UCSD-AML1 (cell line): ENCODE results near the gene GCN1.
"Not testable (repeated sequence)": the region's sequence is repeated elsewhere in the genome, so short reads cannot be mapped to it uniquely, and the experiment has no call there.

Experiments
- DNase-seq: peaks from one replicate; lab custom pipeline; 2025; ENCODE audit not compliant: unreplicated experiment; lab: John Stamatoyannopoulos, UW

The GCN1 gene

DNA sequence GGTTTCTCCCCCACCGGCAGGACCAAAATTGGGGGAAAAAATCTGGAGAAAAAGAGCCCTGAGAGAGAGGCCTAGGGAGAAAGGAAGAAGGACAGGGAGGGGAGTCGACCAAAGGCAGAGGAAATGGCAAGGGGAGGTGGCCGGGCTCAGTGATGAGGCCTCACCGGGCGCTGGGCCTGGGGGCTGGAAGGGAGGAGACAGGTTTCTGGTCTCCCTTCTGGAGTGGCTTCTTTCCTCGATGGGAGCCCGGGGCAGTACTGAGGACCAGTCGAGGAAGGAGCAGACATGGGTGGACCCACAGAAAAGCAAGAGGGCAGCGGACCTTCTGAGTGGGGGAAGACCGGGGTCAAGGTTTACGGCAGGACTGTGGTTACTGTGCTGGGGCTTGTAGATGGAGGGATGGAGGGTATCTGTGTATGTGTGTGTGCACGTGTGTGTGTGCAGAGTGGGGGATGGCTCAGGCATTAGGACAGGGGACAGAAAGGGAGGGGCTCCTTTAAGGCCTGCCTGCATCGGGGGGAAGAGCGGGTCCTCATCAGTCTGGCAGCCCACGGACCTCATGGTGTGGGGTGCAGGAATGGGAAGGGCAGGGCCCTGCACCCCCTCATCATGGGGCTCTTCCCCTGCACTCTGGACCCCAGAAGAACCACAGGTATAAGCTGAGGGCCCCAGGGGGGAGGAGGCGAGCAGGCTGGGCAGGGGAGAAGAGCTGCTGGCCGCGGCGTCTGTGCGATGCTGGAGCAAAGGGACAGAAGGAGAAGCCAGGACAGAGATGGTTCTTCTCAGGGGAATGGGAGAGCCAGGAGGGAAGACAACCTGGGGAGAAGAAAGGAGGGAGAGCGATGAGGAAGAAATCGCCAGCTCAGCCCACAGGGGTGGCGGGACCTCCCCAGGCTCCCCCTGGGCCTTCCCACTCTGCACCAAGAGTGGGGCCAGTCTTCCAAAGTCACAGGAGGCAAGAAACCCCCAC lies 21.5 kb upstream of the GCN1 start:
- DNase-seq, result no peak

DNA sequence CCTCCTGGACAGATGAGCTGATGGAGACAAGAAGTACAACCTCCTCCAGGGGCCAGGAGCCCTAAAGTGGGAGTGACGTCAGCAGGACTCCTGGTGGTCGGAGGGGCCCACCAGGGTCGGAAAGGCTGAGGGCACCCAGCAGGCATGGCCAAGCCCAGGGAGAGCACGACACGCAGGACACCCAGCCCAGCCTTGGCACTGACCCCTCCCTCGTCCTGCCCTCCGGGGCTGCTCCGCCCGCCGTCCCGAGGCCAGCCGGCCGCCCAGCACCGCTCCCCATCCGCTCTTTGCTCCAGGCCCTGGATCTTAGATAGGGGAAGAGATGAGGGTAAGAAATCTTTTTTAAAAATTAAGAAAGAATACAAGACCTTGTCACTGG lies 20.8 kb upstream of the GCN1 start:
- DNase-seq, result no peak

GRCh38 chr12:120214626-120215356 lies 20.3 kb upstream of the GCN1 start:
- DNase-seq, result no peak

- no peak for DNase-seq
These were observed 19.2 kb upstream of the GCN1 start for GRCh38 chr12:120213758-120214157.

DNA sequence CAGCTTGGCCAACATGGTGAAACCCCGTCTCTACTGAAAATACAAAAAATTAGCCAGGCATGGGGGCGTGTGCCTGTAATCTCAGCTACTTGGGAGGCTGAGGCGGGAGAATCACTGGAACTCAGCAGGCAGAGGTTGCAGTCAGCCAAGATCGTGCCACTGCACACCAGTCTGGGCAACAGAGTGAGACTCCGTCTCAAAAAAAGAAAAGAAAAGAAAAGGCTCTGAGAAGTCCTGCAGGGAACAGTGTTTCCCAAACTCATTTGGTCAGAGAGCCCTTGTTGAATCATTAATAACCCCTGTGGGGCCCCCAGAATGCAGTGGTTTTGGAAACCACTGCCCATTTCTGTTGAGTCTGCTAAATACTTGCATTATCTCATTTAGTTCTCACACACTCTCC lies 18.7 kb upstream of the GCN1 start:
- DNase-seq, result not testable (repeated sequence)

DNA sequence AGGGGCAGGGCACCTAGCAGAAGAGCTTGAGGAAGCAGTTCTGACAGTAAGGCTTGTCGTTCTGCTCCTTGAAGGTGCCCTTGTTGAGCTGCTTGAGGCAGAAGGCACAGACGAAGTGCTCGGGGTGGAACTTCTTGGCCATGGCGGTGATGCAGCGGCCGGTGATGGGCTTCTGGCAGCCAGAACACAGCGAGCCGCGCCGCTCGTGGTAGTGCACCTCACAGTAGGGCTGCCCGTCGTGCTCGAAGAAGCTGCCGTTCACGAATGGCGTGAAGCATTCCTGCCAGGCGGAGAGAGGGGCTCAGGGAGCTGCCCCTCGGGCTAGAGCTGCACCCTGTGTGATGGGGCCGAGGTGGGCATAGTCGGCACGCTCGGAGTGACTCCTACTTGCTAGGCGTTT lies 17.8 kb upstream of the GCN1 start:
- DNase-seq, result no peak

DNA sequence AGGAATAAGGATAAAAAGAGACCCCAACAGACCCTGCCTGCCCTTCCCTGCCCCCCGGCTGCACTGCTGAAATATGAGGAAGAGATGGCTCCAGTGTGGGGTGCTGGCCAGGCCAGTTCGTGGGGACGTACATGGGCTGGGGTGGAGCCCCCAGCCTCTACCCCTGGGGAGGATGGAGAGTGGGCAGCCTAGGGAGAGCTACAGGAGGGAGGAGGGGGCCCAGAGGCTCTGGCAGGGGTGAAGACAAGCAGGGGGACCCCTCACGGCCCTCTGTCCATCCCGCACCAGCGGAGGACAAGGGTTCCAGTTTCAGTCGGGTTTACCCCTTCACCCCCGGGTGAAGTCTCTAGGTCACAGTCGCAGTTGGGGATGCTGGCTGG lies 17.4 kb upstream of the GCN1 start:
- no peak for DNase-seq

DNA sequence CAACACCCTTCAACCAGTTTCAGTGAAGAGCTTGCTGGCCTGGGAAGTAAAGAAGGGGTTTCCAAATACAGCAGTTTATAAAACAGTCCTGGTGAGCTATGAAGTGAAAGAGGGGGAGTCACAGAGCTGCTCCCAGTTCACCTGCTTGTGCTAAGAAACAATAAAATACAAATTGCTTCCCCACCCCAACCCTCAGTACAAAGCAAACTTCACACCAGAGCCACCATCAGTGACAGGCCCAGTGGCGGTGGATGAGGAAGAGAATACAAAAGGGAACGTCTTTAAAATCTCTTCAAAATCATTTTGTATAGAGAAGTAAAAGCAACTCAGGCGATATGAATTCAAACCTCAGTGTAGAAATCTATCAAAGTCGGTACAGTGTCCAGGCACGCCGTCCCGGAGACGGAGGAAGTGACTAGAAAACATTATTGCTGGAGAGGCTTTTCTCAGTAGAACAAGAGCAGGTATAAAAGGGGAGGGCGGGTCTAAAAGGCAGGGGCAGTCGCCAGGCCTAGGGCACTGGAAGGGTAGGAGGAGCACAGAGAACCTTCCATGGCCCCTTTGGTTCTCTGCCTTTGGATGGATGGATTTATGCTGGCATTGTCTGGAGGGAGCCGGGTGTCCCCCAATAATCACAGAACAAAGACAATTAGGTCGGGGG lies 16.9 kb upstream of the GCN1 start:
- DNase-seq, result no peak

DNA sequence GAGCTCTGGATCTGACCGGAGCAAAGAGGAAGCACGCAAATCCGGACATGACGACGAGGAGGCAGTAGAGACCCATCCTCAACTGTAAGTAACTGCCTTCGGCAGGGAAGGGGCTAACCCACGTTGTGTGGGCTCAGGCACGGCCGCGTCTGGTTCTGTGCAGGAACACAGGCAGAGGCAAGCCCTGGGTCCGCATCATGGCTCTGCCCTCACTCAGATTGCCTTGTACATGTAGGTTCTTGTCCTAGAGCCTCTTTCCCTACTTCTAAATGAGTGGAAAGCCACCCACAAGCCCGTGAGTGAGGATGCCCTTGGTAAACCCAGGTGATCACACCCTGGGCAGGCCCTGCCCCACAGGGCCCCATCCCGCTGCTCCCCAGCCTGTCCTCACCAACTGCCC lies 15.3 kb upstream of the GCN1 start:
- DNase-seq, result no peak

- DNase-seq, result no peak
These were observed 12.7 kb upstream of the GCN1 start for GRCh38 chr12:120207227-120207626.

DNA sequence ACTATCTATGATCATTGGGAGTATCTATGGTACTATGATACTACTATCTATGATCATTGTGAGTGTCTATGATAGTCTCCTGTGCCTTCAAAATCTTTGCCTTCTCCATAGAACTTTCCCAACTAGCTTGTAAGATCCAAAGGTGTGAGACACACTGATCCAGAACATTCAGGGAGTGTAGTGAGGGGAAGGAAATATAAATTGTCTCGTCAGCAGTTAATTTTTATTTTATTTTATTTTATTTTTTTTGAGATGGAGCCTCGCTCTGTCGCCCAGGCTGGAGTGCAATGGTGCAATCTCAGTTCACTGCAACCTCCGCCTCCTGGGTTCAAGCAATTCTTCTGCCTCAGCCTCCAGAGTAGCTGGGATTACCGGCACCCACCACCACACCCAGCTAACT lies 12.3 kb upstream of the GCN1 start:
- DNase-seq, result not testable (repeated sequence)

DNA sequence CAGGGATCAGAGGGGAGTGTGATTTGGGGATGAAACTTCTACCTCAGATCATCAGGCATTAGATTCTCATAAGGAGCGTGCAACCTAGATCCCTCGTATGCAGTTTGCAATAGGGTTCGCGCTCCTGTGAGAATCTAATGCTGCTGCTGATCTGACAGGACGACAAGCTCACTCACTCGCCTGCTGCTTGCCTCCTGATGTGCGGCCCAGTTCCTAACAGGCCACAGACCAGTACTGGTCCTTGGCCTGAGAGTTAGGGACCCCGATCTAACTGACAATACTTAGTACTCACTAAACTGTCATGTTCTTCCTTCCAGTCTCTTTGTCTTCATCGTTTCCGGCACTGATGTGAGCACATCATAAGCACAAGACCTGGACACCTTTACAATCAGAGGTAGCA lies 11.7 kb upstream of the GCN1 start:
- no peak for DNase-seq

GRCh38 chr12:120204171-120204570 lies 9.7 kb upstream of the GCN1 start:
- DNase-seq, result no peak

GRCh38 chr12:120200364-120200800 lies 5.9 kb upstream of the GCN1 start:
- DNase-seq, result no peak

GRCh38 chr12:120199595-120200306 lies 5.2 kb upstream of the GCN1 start:
- DNase-seq, result no peak

DNA sequence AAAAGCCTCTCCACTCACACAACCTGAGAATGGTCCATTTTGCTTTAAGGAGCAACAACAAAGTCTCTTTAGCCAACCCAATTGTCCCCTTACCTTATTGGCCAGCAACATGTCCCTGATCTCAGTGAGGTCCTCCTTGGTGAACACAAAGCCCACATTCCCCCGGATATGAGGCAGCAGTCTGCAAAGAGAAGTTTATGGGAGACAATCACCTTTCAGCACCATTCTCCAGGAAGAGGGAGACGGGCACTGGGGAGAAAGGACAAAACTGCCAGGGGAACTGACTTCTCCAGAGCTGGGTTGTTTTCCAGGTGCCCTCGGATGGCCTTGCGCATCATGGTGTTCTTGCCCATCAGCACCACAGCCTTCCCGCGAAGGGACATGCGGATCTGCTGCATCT lies 4.5 kb upstream of the GCN1 start:
- no peak for DNase-seq

DNA sequence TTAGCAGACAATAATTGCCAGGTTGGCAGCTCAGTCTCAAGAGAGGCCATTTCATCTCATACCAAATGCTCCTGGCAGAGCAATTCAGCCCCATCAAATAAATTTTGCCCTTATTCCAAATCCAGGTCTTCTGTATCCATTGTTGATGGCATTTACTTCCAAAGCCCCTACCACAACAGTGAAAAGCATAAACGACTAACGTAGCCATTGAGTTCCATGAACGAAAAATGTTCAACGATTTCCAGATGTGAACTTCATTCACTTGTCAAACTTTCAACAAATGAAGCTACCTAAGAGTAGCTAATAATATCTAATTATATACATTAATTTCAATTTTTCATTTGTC lies 3.0 kb upstream of the GCN1 start:
- no peak for DNase-seq

- not testable (repeated sequence) for DNase-seq
These were observed 2.5 kb upstream of the GCN1 start for GRCh38 chr12:120196817-120197541.

GRCh38 chr12:120196363-120196762 lies 1.8 kb upstream of the GCN1 start:
- no peak for DNase-seq

DNA sequence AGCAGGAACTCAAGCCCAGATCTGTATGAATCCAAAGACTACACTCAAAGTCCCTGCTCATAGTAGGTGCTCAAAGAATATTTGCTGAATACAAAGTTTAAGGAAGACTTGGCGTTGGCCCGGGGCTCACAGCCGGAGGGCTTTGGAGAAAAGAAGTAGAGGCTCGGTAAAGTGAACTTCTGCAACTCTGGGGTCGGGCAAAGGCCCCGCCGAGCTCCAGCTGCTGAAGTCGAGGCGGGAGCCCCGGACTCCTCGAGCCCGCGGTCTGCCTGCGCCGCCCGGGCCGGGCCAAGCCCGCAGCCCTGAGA lies 335 bp downstream of the GCN1 start:
- no peak for DNase-seq

DNA sequence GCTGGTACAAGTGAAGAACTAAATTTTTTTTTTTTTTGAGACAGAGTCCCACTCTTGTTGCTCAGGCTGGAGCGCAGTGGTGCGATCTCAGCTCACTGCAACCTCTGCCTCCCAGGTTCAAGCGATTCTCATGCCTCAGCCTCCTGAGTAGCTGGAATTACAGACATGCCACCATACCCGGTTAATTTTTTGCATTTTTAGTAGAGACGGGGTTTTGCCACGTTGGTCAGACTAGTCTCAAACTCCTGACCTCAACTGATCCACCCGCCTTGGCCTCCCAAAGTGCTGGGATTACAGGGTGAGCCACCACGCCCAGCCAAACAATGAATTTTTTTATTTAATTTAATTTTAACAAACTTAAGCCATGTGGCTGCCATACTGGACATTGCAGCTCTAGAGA lies 1.2 kb downstream of the GCN1 start:
- not testable (repeated sequence) for DNase-seq
